ENCODE results near the gene DHRS13.

DHRS13 gene, protein sequence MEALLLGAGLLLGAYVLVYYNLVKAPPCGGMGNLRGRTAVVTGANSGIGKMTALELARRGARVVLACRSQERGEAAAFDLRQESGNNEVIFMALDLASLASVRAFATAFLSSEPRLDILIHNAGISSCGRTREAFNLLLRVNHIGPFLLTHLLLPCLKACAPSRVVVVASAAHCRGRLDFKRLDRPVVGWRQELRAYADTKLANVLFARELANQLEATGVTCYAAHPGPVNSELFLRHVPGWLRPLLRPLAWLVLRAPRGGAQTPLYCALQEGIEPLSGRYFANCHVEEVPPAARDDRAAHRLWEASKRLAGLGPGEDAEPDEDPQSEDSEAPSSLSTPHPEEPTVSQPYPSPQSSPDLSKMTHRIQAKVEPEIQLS

DNA sequence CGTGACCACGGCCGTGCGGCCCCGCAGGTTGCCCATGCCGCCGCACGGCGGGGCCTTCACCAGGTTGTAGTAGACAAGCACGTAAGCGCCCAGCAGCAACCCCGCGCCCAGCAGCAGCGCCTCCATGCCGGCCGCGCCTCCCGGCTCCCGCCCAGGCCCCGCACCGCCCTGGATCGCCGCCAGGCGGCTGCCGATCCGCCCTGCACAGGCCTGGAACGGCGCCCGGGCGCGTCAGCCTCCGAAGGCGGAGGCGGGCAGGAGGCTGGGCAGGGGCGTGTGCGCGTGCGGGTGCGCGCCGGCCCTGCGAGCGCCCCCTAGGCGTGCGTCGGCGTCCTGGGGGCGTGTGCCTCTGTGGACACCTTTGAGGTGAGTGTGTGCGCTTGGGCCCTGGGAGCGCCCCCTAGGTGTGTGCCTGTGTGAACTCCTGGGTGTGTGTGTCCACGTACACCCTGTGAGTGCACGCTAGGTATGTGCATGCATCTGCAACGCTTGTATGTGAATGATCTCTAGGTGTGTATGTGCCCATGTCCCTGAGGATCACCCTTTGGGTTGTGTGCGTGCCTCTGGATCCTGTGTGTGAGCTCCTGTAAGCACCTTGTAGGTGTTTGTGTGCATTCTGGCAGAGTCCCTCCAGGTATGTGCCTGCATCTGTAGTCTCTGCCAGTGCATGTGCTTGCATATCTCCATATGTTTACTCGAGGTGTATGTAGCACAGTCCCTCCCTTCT, at the start of gene DHRS13:
Gene DHRS13, minus strand, starts transcription at position 261 of the 727 bp plus-strand sequence. Its CDS starts 135 bp downstream, at position 126.
- DNase-seq (ENCODE audit: low read depth): peak; percentile 79

DNA sequence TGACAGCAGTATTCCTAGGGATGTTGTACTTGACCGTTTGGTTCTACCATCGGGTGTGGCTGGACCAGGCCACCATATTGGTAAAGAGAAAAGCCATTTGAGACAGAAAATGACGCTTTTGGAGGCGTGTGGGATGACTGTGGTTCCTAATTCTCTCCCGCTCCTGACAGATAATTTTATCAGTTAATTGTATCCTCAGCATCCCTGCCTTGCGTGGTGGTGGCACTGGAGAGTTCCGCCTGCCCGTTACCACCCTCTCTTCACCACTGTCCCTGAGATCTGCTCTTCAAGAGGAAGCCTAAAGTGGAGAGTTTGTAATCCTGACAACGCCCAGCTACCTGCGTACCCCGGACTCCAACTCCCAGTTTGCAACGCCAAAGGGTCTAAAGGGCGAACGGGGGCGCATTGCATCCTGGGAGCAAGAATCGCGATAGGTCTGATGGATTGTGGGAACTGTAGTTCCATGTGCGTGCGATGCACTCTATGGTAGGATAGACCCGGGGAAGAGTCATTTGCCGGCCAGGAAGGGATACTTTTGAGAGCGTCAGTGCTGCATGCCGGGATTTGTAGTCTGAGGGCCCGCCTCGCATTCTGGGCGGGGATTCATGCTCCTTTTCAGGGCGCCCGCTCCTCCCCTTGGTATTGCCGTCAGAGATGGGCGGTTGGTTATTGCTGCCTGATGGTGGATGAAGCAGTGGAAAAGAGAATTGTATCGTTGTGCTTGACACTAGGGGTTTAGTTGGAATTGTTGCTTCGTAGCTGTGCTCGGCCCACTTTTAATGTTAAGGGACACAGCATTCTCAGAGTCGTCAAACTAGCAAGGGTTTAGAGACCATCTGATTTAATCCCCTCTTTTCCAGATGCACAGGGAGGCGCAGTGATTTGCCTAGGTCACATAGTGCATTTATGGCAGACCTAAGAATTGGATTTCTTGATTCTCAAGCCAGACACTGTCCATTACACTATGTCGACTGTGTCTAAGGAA, 49.4 kb upstream of the DHRS13 start:
- DNase-seq (ENCODE audit: low read depth): peak; percentile 100

DNA sequence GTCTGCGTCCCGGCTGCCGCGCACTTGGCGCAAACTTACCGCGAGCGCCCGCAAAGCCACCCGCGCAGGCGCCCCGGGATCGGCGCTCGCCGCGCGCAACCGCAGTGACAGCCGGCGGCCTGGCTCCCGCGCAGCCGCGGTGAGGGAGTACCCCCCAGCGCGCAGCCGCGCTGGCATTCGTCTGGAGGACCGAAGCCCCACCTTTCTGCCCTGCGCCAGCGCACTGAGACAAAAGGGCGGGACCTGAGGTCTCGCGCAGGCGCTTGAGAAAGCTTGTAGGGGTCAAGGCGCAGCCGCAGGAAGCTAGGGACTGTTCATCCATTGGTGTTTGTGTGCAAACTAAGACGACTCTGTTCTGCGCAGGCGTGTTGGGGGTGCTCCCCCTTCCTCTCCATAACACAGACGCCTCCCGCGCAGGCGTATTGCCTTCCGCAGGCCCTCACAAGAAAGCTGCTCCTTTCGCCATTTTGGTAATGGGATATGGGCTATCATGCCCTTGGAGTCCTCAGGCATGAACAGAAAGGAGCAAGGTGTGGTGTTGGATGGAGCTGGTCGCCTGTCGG, 48.6 kb upstream of the DHRS13 start, which contains the start of gene PHF12:
Gene PHF12, minus strand, starts transcription at position 91 of the 563 bp plus-strand sequence. CDS start 558 bp downstream, outside the sequence.
- peak; percentile 100 for DNase-seq (ENCODE audit: low read depth)

DNA sequence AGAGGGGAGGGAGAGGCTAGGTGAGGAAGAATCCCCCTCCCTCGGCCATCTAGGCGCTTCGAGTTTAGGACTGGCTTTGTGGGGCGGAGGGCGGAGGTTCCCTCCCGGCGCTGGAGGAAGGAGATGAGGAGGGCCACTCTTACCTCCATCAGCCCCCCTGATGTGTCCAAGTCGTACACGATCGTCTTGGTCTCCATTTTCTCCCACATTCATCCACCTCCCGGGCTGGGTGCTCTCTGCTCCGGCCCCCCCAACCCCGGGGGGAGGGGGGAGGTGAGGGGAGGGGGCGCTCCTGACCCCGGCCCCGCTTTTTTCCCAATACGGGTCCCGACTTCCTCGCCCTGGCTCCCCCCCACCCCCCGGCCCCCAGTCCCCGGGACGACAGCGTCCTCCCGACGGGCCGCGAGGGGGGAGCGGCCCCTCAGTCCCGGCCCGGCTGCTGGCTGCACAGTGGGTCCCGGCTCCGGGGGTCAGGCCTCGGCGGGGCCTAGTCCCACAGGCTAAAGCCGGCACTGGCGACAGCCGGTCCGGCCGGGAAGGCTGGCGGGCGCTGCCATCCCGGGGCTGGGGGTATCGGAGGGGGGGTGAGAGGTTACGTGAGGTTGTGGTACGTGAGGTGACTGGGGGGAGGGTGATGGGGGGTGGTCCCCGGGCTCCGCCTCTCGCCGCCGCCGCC, 48.0 kb upstream of the DHRS13 start:
- DNase-seq (ENCODE audit: low read depth): no peak

DNA sequence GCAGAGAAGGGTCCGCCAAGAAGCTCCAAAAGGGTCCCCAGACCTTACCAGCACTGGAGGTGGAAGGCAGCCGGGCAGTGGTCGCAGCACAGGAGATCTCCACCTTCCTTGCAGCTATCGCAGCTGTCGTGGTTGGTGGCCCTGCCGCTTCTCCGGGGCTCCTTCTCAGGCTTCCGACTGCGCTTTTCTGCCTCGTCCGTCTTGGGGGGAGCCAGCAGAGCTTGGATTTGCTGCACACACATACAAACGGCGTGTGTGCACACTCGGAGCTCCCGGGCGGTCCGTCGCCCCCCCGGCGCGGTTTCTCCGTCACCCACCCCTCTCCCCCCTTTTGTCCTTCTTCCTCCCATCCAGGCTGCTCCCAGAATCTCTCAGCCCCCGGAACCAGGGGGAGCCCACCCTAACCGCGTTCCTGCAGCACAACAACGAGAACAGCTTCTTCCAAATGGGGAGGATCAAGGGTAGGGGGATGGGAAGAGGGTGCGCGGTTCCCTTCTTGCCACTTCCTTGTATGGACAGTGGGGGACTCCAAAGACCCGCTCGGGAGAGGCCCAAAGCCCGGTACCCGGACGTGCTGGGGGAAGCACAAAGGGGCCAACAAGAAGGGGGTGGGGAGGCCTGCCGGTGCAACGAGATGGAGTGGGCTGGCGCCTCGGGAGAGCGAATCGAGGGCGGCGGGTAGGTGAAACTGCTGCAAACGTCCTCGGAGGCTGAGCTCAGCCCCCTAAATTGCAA, 47.3 kb upstream of the DHRS13 start:
- DNase-seq (ENCODE audit: low read depth): peak; percentile 41

DNA sequence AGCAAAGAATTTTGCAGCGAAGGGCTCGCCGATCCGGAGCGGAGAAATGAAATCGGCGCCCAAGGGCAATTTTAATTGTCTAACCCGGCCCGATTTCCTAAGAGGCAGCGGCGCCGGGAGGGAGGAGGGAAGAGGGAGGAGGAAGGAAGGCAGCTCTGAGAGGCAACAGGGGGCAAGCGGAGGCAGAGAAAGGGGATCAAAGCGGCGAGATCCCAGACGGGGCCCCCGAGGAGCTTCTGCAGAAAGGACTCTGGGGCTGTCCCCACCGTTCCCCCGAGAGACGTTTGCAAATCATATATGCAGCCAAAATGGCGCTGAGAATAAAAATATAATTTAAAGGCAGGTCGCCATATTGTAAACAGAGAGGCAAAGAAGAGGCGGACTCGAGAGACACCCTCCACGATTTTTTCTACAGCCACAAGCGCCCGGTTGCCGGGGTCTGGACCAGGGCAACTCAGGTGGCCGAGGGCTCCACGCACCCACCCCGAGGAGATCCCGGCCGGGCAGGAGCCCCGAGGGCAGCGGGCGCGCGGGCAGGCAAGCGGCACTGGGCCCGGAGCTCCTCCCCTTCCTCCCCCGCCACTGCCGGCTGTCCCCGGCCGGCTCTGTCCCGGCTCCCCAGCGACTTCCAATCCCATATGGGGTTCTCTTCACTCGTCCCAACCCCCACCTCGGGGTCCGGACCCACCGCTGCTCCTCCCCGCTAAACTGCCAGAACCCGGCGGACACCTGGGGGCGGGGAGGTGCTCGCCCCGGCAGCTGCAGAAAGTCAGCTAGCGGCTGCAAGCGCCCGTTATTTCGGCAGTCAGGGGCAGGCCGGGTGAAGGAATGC, 46.5 kb upstream of the DHRS13 start:
- no peak for DNase-seq (ENCODE audit: low read depth)

DNA sequence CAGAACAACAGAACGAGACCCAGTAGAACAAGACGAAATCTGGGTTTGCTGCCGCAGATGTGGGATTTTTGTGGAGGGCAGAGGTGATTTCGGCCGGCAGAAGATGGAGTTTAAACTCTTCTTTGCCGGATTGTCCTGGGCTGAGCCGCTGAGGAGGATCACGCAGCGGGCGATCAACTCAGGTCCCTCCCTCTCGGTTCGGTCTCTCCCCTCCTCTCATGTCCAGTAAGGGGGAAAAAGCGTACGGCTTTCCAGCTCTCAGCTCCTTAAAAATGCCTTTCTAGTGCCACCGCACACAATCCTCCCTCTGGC, 46.0 kb upstream of the DHRS13 start:
- peak; percentile 44 for DNase-seq (ENCODE audit: low read depth)

DNA sequence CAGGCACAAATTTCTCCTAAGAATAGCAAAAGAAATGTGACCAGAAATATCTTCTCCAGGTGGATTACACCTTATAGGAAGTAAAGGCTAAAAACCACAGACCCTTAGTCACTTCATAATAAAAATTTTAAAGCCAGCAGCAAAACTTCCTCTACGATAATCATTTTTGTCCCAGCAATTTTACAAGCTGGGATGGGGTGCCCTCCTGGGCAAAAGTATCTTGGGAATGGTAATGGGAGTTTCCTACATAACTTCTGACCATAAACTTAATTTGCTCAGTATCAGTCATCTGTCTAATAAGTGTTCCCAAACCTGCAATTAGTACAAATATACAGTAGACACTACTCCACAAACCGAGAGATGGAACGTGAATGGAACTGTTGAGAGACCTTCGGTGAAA, 45.5 kb upstream of the DHRS13 start:
- DNase-seq (ENCODE audit: low read depth): no peak

DNA sequence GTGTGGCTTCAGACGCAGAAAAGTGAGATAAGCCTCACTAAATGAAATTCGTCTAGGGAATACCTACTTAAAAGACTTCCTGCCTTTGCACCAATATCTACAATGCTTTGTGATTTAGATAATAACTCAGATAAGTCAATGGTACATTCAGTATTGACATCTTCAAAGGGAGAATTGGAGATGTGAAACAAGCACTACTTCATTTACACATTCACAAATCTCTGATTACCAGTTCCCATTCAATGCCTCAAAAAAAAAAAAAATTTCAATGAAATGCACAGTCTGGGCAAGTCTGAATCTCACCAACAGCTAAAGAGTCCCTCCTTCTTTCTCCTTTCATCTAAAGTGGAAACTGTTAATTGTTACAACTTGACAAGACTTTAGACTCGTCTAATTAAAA, 44.8 kb upstream of the DHRS13 start:
- DNase-seq (ENCODE audit: low read depth): no peak

DNA sequence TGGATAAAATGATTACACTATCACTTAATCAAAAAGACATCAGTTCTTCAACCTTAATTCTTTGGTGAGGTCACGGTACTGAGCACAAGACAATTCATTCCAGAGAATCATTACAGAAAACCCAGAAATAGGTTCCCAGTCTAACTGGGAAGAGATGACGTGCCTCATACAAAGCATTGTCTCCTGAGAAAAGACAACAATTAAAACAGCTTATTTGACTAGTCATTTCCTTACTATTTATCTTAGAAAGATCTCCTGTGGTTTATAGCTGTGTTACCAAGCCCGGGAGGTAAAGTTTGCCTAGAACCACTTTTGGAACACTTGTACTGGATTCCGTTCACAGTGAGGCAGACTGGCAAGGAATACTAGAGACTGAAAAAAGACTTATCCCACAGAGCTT, 43.4 kb upstream of the DHRS13 start:
- peak; percentile 40 for DNase-seq (ENCODE audit: low read depth)

DNA sequence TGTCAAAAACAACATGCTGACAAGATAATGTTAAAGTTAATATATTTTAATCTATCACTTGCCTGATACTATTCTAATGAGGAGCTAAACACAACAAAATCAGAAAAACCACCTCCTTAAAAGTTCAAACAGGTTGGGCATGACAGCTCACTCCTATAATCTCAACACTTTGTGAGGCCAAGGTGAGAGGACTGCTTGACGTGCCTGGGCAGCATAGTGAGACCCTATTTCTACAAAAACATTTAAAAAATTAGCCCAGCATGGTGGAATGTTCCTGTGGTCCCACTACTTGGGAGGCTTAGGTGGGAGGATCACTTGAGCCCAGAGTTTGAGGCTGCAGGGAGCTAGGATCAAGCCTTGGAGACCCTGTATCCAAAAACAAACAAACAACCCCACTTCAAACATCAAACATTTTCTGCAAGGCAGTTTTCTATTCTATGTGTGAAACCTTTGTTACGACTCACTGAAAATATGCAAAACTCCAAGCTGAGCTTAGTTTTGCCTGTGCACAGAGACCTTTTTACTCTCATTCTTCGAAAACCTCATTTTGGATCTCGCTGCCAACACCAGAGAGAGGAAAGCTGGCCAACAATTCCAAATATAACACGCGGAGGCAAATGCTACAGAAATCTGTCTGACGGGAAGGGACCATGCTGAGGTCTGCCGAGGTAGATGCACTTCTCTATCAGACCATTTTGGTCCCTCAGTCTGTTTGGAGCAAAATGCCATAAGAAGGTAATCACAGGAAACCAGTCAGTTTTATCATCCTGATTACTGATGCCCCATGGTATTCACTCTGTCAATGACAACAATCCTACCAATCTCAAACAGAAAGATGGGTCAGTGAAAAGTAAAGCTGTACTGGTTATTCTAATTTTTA, 42.2 kb upstream of the DHRS13 start:
- no peak for DNase-seq (ENCODE audit: low read depth)

DNA sequence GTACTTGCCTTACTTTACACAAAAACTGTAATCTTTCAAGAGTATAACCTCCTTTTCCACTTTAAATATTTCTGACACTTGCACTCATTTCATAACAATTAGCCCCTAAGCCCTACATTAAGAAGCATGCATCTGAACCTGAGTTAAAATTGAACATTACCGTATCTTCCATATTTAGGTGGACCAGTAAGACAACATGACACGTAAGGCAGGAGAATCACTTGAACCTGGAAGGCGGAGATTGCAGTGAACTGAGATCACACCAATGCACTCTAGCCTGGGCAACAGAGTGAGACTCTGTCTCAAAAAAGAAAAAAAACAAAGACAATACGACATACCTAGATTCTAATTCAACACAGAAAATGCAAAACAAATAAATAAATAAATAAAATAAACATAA, 41.5 kb upstream of the DHRS13 start:
- no peak for DNase-seq (ENCODE audit: low read depth)

DNA sequence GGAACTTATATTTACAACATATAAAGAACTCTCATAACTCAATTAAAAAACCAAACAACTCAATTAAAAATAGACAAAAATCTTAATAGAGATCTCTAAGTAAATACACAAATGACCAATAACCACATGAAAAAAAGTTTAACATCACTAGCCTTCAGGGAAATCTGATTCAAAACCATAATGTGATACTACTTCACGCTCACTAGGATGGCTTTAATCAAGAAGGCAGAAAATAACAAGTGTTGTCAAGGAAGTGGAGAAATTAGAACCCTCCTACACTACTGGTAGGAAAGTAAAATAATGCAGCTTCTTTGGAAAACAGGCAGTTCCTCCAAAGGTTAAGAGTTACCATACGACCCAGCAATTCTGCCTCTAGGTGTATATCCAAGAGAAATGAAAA, 40.0 kb upstream of the DHRS13 start:
- no peak for DNase-seq (ENCODE audit: low read depth)

DNA sequence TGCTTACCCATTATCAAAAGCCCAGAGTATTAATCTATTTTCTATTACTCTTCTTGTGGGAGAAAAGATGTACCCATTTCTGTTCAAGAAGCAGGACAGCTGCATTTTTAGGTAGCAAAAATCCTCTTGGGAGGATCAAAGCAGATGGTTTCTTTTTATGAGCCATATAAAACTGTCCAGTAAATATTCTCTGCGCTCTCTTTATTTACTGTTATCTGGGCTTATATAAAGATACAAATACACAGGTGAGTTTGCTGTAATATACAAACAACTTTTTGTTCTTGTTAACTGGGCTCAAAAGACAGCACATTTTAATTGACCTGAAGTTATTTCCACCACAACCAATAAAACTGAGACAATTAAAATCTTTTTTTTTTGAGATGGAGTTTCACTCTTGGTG, 38.4 kb upstream of the DHRS13 start:
- no peak for DNase-seq (ENCODE audit: low read depth)

DNA sequence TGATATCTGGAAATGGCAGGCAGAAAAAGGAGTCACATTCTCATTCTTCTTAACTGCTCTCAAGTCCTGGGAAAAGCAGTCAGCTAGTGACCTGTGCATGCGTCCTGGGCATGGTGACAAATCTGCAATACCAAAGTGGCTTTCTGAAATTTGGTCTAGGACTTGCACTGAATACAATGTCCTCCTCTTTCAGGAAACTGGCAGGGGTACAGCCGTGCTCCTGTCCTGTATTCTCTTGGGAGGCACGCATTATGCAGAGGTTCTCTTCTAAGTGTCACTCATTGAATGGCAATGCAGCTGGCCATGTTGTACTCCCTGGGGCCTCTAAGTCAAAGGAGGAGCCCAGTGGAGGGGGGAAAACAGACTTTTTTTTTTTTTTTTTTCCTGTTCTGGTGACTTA, 37.8 kb upstream of the DHRS13 start:
- DNase-seq (ENCODE audit: low read depth): no peak

DNA sequence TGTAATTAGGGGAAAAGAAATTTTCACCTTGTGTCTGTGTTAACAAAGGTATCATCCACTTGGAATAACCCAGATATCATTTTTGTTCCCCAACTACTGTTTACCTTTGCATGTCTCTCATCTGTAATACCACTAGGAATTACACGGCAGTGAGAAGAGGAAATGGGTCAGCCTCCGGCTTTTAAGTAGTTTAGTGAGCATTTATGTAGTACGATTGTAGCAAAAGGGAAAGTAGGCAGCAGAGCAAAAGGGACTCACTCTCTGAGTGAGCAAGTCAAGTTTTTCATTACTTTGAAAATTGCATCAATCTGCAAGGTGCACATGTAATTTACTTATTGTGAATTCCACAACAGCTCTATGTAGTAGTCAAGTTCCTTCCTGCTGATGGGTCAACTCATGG, 37.3 kb upstream of the DHRS13 start:
- no peak for DNase-seq (ENCODE audit: low read depth)

DNA sequence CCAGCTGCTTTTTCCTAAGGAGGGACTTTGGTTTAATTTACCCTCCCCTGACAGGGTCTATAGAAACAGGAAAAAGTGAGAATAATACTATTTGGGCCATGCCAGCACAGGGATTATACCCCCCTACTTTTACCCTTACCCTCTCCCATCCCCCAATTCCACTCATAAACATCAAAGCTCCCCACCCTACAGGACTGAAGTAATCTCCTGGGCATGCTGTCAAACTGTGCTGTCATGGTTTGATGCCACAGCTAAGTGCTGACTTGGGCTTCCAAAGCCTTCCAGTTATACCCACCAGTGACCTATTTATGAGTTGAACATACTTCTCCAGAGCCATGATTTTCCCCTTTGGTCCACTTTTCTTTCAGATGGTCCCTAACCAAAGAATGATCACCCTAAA, 35.7 kb upstream of the DHRS13 start:
- DNase-seq (ENCODE audit: low read depth): no peak

DNA sequence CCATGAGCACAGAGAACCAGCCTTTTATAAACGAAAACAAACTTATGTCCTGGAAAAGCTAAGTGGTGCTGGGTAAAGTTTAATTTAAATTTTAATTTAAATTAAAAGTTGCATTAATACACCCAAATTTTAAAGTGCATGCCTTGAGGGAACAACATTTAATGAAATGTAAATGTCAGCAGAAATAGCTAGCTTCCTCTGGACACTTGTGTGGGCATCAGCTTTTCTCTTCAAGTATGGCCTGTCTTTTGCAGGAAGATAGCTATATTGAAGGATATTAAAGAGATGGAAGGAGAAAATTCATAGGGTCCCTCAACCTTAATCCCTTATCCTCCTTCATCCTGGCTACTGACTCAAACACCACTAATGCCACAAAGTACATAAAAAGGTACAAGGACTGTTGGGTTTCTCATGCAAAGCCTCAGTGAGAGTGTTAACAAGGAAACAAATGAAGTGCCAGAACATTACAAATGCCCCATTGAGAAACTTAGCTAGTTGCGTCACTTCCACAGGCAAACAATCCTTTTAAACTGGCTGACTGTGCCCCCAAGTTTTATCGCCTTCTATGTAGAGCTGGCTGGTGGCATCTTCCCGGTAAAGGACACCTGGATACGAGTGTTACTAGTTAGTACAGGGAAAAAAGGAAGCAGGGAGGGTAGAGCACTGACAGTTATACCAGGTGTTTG, 34.3 kb upstream of the DHRS13 start:
- peak; percentile 74 for DNase-seq (ENCODE audit: low read depth)

All from amniotic epithelial cell (primary cell).